SK-N-SH (cell line): ENCODE data around the gene MBNL2. TPM values are rescaled to one million over a fixed set of nuclear protein-coding genes. Genes with fewer than 3 reads are reported as not detected.

ENCODE experiments used
- CTCF ChIA-PET: fragments of 300-600, 350-600 bp; formaldehyde crosslinking; extraction: SDS; loops from one replicate; lab custom pipeline; 2021; lab: Yijun Ruan, JAX
- POLR2A ChIA-PET: fragments of 350-600 bp; sonication (Branson Sonifier 250); formaldehyde crosslinking; extraction: SDS; loops from one replicate; lab custom pipeline; 2020; ENCODE audit warnings: antibody characterized with exemption, inconsistent platforms; lab: Yijun Ruan, JAX
- DNase-seq: peaks from one replicate; pipeline ENCODE4 v3.0.0; 2012
- H2AFZ ChIP-seq: fragments of 200-600 bp; sonication (generic); 2 replicates; pipeline ENCODE4 v1.8.1; 2016; ENCODE audit warnings: antibody characterized with exemption, mild to moderate bottlenecking, low read depth
- H3F3A ChIP-seq: fragments of 200-600 bp; sonication (generic); replicated peaks from 2 replicates; pipeline ENCODE3; 2016; ENCODE audit warnings: antibody characterized with exemption, mild to moderate bottlenecking; ENCODE audit not compliant: insufficient read depth
- H3K27ac ChIP-seq, 2 experiments: fragments of 200-500 bp in 1 of 2; fragments of 200-600 bp in 1 of 2; sonication (Bioruptor generic) in 1 of 2; sonication (generic), shearing (Covaris generic) in 1 of 2; 2 replicates each; pipeline versions ENCODE4 v1.5.1 to v1.6.1; 2014 to 2016; ENCODE audit warnings: low read depth in 2 of 2, inconsistent platforms in 1 of 2, low read length in 1 of 2, mild to moderate bottlenecking in 1 of 2, mixed read lengths in 1 of 2
- H3K27me3 ChIP-seq: fragments of 200-600 bp; sonication (generic), shearing (Covaris generic); 2 replicates; pipeline ENCODE4 v1.6.1; 2016; ENCODE audit warnings: mixed run types; ENCODE audit not compliant: insufficient read depth
- H3K36me3 ChIP-seq, 2 experiments: fragments of 200-500 bp in 1 of 2; fragments of 200-600 bp in 1 of 2; sonication (Bioruptor generic) in 1 of 2; sonication (generic) in 1 of 2; replicated peaks in 1 of 2; 2 replicates each; pipeline versions ENCODE3 to v1.5.1; 2014 to 2016; ENCODE audit warnings: low read length in 1 of 2, mild to moderate bottlenecking in 1 of 2; ENCODE audit not compliant: insufficient read depth in 2 of 2, control insufficient read depth in 1 of 2
- H3K4me1 ChIP-seq, 2 experiments: fragments of 200-500 bp in 1 of 2; fragments of 200-600 bp in 1 of 2; sonication (Bioruptor generic) in 1 of 2; sonication (generic), shearing (Covaris generic) in 1 of 2; 2 replicates each; pipeline versions ENCODE4 v1.5.1 to v1.6.1; 2014 to 2016; ENCODE audit warnings: low read depth in 1 of 2, low read length in 1 of 2, mixed run types in 1 of 2; ENCODE audit not compliant: insufficient read depth in 2 of 2, control insufficient read depth in 1 of 2
- H3K4me2 ChIP-seq: fragments of 200-600 bp; sonication (generic), shearing (Covaris generic); 2 replicates; pipeline ENCODE4 v1.6.1; 2017; ENCODE audit warnings: mixed run types
- H3K4me3 ChIP-seq, 2 experiments: fragments of 200-500 bp in 1 of 2; fragments of 200-600 bp in 1 of 2; sonication (Bioruptor generic) in 1 of 2; sonication (generic), shearing (Covaris generic) in 1 of 2; 2 replicates each; pipeline versions ENCODE4 v1.5.1 to v1.8.1; 2014 to 2016; ENCODE audit warnings: low read depth in 2 of 2, inconsistent platforms in 1 of 2, low read length in 1 of 2, mild to moderate bottlenecking in 1 of 2, mixed read lengths in 1 of 2, moderate library complexity in 1 of 2
- H3K79me2 ChIP-seq: fragments of 200-600 bp; sonication (generic); 2 replicates; pipeline ENCODE4 v1.8.1; 2017; ENCODE audit warnings: mild to moderate bottlenecking; ENCODE audit not compliant: insufficient read depth
- H3K9ac ChIP-seq: fragments of 200-600 bp; sonication (generic); 2 replicates; pipeline ENCODE4 v1.6.1; 2017; ENCODE audit warnings: mixed run types
- H3K9me2 ChIP-seq: fragments of 200-600 bp; sonication (generic); 2 replicates; pipeline ENCODE4 v1.6.1; 2017; ENCODE audit warnings: mixed run types
- H3K9me3 ChIP-seq: fragments of 200-600 bp; sonication (generic); 2 replicates; pipeline ENCODE4 v1.6.1; 2017; ENCODE audit warnings: mixed run types, mild to moderate bottlenecking, moderate library complexity
- H4K20me1 ChIP-seq: fragments of 200-600 bp; sonication (generic); 2 replicates; pipeline ENCODE4 v1.6.1; 2017; ENCODE audit warnings: mild to moderate bottlenecking, mixed run types; ENCODE audit not compliant: insufficient read depth
- CHD2 ChIP-seq: fragments of 150-350 bp; IDR thresholded peaks from 2 replicates; pipeline ENCODE4 v1.6.1; 2018; ENCODE audit warnings: low read length; ENCODE audit not compliant: partially characterized antibody
- GATA2 ChIP-seq: sonication (generic); formaldehyde crosslinking; IDR thresholded peaks from 2 replicates; pipeline ENCODE4 v1.5.0; 2020; ENCODE audit warnings: mild to moderate bottlenecking, missing genetic modification reagents
- JUND ChIP-seq: IDR thresholded peaks from 2 replicates; pipeline ENCODE4 v1.4.0; 2012
- RCOR1 ChIP-seq: fragments of 150-350 bp; IDR thresholded peaks from 2 replicates; pipeline ENCODE4 v1.6.1; 2017; ENCODE audit warnings: antibody characterized with exemption, low read length
- RXRA ChIP-seq: IDR thresholded peaks from 2 replicates; pipeline ENCODE4 v1.4.0; 2012; ENCODE audit warnings: low read depth, mild to moderate bottlenecking, borderline replicate concordance
- WGBS: methylation state at CpG from one replicate; pipeline ENCODE4 v1.1.6; 2017; ENCODE audit warnings: low lambda C conversion rate; 5-methylcytosine and 5-hydroxymethylcytosine counted together
- polyA plus RNA-seq, 3 experiments: library from polyadenylated mRNA; depleted of rRNA; stranded (reverse); fragments of >200 nt; gene quantifications; 2 replicates each; pipeline ENCODE4 v1.2.3, GENCODE V29; 2012
- TF ChIP-seq, protein P1 (sequence below): fragments of 200-600 bp; sonication (generic); IDR thresholded peaks from 2 replicates; pipeline ENCODE4 v1.6.1; 2017; ENCODE audit warnings: antibody characterized with exemption, mild to moderate bottlenecking, moderate library complexity
- TF ChIP-seq, protein P2 (sequence below): IDR thresholded peaks from 2 replicates; pipeline ENCODE4 v1.4.0; 2012; ENCODE audit warnings: low read depth, borderline replicate concordance
- TF ChIP-seq, protein P3 (sequence below): IDR thresholded peaks from 2 replicates; pipeline ENCODE4 v1.6.1; 2012; ENCODE audit warnings: mild to moderate bottlenecking, low read depth, low read length, moderate library complexity

MBNL2 gene
- polyA plus RNA-seq, 1 of the 3 experiments (the other 2 are of a cell fraction) = 24.5 TPM

DNA sequence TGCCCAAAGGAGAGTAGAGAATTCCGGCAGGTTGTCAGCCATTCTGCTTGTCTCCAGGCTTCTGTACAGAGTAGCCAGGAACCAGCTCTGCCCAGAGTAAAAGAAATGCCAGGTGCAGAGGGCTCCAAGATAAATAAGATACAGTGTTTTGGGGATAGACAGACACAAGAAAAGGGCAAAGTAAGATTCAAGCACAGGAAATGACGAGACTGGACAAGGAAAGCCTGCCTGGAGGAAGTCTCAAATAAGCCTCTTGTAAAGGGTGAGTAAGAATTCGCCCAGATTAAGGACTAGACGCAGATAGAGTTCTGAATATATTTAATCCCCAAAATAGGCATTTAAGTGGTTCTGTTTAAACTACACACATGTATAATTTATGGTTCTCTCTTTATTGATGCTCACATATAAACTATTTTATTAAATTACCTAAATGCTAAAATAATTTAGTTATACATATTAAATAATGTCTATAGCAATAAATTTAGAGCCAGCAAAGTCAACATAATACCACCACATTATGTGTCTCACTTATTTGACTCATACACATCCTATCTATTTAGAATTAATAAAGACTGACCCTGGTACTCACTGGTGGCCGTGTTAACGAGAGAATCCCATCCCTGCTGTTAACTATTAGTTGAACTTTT is 113.5 kb downstream of the MBNL2 start (continued):
- TF ChIP-seq, protein P1, sequence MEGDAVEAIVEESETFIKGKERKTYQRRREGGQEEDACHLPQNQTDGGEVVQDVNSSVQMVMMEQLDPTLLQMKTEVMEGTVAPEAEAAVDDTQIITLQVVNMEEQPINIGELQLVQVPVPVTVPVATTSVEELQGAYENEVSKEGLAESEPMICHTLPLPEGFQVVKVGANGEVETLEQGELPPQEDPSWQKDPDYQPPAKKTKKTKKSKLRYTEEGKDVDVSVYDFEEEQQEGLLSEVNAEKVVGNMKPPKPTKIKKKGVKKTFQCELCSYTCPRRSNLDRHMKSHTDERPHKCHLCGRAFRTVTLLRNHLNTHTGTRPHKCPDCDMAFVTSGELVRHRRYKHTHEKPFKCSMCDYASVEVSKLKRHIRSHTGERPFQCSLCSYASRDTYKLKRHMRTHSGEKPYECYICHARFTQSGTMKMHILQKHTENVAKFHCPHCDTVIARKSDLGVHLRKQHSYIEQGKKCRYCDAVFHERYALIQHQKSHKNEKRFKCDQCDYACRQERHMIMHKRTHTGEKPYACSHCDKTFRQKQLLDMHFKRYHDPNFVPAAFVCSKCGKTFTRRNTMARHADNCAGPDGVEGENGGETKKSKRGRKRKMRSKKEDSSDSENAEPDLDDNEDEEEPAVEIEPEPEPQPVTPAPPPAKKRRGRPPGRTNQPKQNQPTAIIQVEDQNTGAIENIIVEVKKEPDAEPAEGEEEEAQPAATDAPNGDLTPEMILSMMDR = no peak
- TF ChIP-seq, protein P2, sequence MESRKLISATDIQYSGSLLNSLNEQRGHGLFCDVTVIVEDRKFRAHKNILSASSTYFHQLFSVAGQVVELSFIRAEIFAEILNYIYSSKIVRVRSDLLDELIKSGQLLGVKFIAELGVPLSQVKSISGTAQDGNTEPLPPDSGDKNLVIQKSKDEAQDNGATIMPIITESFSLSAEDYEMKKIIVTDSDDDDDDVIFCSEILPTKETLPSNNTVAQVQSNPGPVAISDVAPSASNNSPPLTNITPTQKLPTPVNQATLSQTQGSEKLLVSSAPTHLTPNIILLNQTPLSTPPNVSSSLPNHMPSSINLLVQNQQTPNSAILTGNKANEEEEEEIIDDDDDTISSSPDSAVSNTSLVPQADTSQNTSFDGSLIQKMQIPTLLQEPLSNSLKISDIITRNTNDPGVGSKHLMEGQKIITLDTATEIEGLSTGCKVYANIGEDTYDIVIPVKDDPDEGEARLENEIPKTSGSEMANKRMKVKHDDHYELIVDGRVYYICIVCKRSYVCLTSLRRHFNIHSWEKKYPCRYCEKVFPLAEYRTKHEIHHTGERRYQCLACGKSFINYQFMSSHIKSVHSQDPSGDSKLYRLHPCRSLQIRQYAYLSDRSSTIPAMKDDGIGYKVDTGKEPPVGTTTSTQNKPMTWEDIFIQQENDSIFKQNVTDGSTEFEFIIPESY = no peak
- TF ChIP-seq JUND = no peak

DNA sequence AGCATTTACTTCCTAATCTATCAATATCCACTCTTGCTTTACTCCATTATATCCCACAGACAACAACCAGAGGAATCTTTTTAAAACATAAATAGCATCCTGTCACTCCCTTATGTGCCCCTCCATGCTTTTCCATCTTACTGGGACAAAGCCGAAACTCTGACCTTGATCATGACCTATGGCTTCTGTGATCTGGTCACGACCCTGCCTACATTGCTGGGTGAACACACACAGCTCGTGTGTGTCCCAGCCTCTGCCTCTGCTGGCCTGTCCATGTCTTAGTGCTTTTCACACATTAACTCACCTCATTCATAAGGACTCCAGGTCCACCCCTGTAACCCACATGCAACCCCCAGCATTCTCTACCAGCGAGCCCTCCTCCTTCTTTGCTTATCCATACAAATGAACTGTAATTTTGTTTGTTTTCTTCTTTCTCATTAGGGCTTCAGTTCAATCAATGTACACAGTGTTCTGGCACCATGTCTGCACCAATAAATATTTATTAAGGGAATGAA is 115.9 kb downstream of the MBNL2 start:
- Histone ChIP-seq H3K4me2 (no peak overlapping the region), H3K27me3 (no peaks in the 10 kb centered on the region), H2AFZ (no peak overlapping the region), H3K4me1 (peaks cover 10 to 24% of the 10 kb centered on the region in 2 experiments; a peak in 3 of 4 replicates), H3K27ac (no peak overlapping the region), H3K36me3 (peaks cover 33 to 58% of the 10 kb centered on the region in 2 experiments), H3F3A (peaks cover 31% of the 10 kb centered on the region), H3K9ac (no peak overlapping the region), H4K20me1 (no peaks in the 10 kb centered on the region), H3K79me2 (peaks cover 92% of the 10 kb centered on the region), H3K9me3 (no peaks in the 10 kb centered on the region), H3K9me2 (no peaks in the 10 kb centered on the region), H3K4me3 (no peak overlapping the region)
- POLR2A ChIA-PET = no interaction called here
- CTCF ChIA-PET = no interaction called here
- DNase-seq = no peak
- WGBS = 95% methylated on average over 4 of the region's 4 CpGs
- TF ChIP-seq RXRA (no peak), RCOR1 (no peak), GATA2 (CRISPR knock-in tag) (no peak)

DNA sequence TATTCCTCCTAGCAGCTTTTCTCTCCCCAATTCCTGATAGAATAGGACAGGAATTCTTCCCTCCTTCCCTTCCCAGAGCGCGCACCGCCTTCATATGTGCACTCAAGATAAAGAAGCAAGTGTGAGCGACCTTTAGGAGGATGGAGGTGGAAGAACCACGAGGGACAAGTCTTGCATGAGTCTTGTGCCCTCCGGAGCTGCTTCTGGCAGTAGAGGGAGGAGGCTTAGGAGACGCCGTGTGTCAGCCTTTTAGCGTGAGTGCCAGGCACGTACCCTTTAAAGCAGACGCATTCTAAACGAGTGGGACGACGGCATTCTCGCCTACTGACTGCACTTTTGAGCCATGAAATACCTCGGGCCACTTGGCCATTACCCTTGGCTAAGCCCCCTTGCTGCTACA is 116.4 kb downstream of the MBNL2 start:
- CTCF ChIA-PET = interaction anchor here (12.4 kb wide), 1 partner anchor 228 kb away, joined by 194 read pairs; no protein-coding TSS in a partner anchor
- Histone ChIP-seq H4K20me1 (no peaks in the 10 kb centered on the region), H3K36me3 (peaks cover 37 to 63% of the 10 kb centered on the region in 2 experiments), H3F3A (peaks cover 35% of the 10 kb centered on the region), H3K9ac (no peak overlapping the region), H3K9me2 (no peaks in the 10 kb centered on the region), H3K9me3 (no peaks in the 10 kb centered on the region), H2AFZ (no peak overlapping the region), H3K79me2 (peaks cover 92% of the 10 kb centered on the region), H3K27ac (no peak overlapping the region), H3K4me2 (no peak overlapping the region), H3K4me3 (no peak overlapping the region), H3K27me3 (no peaks in the 10 kb centered on the region), H3K4me1 (peaks cover 10 to 24% of the 10 kb centered on the region in 2 experiments; a peak in 3 of 4 replicates)
- POLR2A ChIA-PET = no interaction called here
- TF ChIP-seq, protein P3, sequence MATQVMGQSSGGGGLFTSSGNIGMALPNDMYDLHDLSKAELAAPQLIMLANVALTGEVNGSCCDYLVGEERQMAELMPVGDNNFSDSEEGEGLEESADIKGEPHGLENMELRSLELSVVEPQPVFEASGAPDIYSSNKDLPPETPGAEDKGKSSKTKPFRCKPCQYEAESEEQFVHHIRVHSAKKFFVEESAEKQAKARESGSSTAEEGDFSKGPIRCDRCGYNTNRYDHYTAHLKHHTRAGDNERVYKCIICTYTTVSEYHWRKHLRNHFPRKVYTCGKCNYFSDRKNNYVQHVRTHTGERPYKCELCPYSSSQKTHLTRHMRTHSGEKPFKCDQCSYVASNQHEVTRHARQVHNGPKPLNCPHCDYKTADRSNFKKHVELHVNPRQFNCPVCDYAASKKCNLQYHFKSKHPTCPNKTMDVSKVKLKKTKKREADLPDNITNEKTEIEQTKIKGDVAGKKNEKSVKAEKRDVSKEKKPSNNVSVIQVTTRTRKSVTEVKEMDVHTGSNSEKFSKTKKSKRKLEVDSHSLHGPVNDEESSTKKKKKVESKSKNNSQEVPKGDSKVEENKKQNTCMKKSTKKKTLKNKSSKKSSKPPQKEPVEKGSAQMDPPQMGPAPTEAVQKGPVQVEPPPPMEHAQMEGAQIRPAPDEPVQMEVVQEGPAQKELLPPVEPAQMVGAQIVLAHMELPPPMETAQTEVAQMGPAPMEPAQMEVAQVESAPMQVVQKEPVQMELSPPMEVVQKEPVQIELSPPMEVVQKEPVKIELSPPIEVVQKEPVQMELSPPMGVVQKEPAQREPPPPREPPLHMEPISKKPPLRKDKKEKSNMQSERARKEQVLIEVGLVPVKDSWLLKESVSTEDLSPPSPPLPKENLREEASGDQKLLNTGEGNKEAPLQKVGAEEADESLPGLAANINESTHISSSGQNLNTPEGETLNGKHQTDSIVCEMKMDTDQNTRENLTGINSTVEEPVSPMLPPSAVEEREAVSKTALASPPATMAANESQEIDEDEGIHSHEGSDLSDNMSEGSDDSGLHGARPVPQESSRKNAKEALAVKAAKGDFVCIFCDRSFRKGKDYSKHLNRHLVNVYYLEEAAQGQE = no peak
- TF ChIP-seq CHD2 = no peak
- WGBS = 89% methylated on average over 16 of the region's 16 CpGs
- no peak for DNase-seq
